ENCODE measurements around the gene KCNN1.
"Not testable (repeated sequence)": the region's sequence is repeated elsewhere in the genome, so short reads cannot be mapped to it uniquely, and the experiment has no call there.

GRCh38 chr19:18032102-18032501 is 65.2 kb downstream of the KCNN1 start:
- TF ChIP-seq CTCF (conservative IDR thresholded peaks at IDR 0.05; ENCODE audit: low read depth, low read length); POLR2A (IDR thresholded peaks at IDR 0.05; ENCODE audit: low read depth, low read length); CHD1 (IDR thresholded peaks at IDR 0.05; ENCODE audit: low read depth, low read length); RAD21 (IDR thresholded peaks at IDR 0.05; ENCODE audit: low read length): not testable (repeated sequence)

Data from IMR-90 (cell line).